Urinary bladder (tissue), 4 donors: ENCODE measurements around the gene PKP4. TPM values are rescaled to one million over a fixed set of nuclear protein-coding genes. Genes with fewer than 3 reads are reported as not detected.

Experiments used
- DNase-seq: peaks from one replicate; pipeline ENCODE4 v3.0.0-alpha.2; 2015; ENCODE audit errors: extremely low spot score
- H3K27ac ChIP-seq: one replicate; pipeline ENCODE4 v1.5.1; 2013; ENCODE audit warnings: low read depth, mild to moderate bottlenecking, moderate library complexity
- H3K36me3 ChIP-seq: one replicate; pipeline ENCODE4 v1.6.1; 2013; ENCODE audit warnings: mild to moderate bottlenecking, moderate library complexity; ENCODE audit not compliant: insufficient read depth
- H3K4me1 ChIP-seq: one replicate; pipeline ENCODE4 v1.6.1; 2013; ENCODE audit warnings: mild to moderate bottlenecking, moderate library complexity; ENCODE audit not compliant: insufficient read depth
- H3K4me3 ChIP-seq: one replicate; pipeline ENCODE4 v1.5.1; 2013; ENCODE audit warnings: low read depth, low read length
- WGBS: extraction: QIAGEN DNeasy Blood & Tissue Kit; methylation state at CpG from one replicate; pipeline ENCODE4 v1.1.7; 2013; 5-methylcytosine and 5-hydroxymethylcytosine counted together
- polyA plus RNA-seq: library from polyadenylated mRNA; stranded (reverse); fragments of 200-250 nt; gene quantifications from one replicate; pipeline ENCODE4 v1.2.3, GENCODE V29; 2013
- total RNA-seq: library from RNA; depleted of rRNA; stranded (reverse); fragments of >200 nt; gene quantifications from one replicate; pipeline ENCODE4 v1.2.3, GENCODE V29; 2014
- donor health status: healthy with polysubstance abuse.
- donor health status: healthy.

PKP4 gene
- total and polyA plus RNA-seq, 2 donors: 23.7 to 83.4 TPM

DNA sequence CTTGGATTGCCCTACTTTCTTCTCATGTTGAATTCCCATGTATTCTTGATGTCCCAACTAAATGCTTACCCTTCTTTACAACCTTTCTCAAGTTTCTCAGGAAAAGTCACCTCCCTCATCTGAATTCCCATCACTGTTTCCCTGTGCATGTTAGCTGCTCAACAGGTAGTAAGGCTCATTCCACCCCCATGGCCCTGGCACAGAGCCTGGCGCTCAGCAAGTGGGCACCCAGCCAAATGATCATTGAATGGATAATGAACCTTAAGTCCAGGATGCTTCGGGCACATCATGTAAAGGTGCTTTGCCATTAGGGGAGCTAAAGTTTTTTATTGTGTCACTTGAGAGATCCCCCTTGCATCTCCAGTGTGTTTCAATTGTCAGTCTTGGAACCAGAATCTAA lies 124.0 kb downstream of the PKP4 start:
- Histone ChIP-seq H3K4me1 (no peaks in the 10 kb centered on the region), H3K36me3 (no peaks in the 10 kb centered on the region), H3K4me3 (no peak overlapping the region), H3K27ac (no peak overlapping the region)
- no peak for DNase-seq
- WGBS: 86% methylated on average over 2 of the region's 2 CpGs

DNA sequence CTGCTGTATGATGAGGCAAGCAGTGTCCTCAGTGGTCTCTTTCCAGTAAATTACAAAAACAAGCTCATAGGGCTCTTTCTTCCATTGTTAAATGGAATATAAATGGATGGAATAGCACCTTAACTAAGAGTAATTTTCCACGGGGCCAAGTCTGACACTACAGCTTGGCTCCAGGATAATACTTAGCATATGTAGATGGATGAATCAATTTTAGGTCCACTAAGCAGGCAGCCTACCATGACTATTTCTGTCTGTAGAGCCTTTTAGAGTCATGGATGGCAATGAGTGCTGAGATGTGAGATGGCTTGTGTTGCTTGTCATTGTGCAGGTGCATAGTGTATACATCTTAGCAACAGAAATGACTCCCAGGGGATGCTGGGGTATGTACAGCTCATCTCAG lies 125.9 kb downstream of the PKP4 start:
- WGBS: 96% methylated on average over 1 of the region's 1 CpG
- Histone ChIP-seq H3K4me3 (no peak overlapping the region), H3K4me1 (no peaks in the 10 kb centered on the region), H3K36me3 (no peaks in the 10 kb centered on the region), H3K27ac (no peak overlapping the region)
- DNase-seq: no peak

DNA sequence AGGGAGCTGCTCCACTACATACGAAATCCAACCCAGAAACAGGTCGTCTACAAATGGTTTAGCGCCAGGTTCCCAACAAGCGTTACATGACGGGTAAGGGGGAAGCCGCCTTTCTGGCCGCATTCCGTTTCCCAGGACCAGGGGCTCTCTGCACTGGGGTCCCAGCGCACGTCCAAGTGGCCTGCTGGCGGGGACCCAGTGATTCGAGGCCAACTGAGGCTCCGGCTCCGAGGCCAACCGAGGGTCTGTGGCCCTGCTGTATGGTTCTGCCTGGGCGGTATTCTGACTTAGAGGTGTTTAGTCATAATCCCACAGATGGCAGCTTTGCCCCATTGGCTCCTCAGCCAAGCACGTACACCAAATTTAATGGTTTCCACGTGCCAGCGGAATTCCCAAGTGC lies 127.2 kb downstream of the PKP4 start:
- 97% methylated on average over 19 of the region's 19 CpGs for WGBS
- DNase-seq: no peak
- no peaks in the 10 kb centered on the region for H3K36me3 ChIP-seq

DNA sequence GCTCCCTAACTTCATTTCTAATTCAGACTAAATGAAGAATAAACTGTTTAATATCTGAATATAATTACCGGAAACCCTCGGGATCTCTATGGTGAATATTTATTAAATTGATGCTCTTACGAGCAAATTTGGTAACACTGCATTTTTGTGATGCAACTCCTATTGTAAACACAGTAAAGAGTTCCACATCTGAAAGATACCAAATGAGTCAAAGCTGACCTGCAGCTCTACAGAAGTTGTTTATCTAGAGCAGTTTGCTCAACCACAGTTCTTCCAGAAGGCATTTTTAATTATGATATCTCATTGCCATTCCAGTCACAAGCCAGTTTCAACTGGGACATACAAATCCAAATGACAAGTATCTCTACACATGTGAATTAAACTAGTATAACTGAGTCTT lies 129.7 kb downstream of the PKP4 start:
- Histone ChIP-seq H3K27ac (no peak overlapping the region), H3K4me3 (no peak overlapping the region), H3K36me3 (no peaks in the 10 kb centered on the region), H3K4me1 (no peaks in the 10 kb centered on the region)
- 54% methylated on average over 3 of the region's 3 CpGs for WGBS
- DNase-seq: no peak

More for the DNA sequence above, 127.2 kb downstream of the PKP4 start:
- H3K4me3 ChIP-seq: no peak overlapping the region
- no peaks in the 10 kb centered on the region for H3K4me1 ChIP-seq
- no peak overlapping the region for H3K27ac ChIP-seq

DNA sequence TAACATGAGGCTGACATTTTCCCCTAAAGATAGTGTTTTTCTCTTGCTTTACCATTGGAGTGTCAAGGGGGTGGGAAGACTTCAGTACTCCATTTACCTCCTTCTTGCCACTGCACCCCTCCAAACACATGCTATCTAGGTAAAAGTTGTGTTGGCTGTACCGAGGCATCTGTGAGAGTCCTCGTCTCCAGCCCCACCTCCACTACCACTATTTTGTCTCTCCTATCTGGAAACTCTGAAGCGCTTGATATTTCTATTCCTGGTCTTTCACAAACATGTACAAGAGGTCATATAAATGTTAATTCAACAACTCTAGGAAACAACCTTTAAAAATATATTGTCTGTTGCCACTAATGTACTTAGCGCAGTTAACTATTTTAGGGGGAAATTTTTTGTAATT lies 132.6 kb downstream of the PKP4 start:
- WGBS: 92% methylated on average over 4 of the region's 4 CpGs
- DNase-seq: no peak
- no peak overlapping the region for H3K27ac ChIP-seq
- no peaks in the 10 kb centered on the region for H3K4me1 ChIP-seq
- no peak overlapping the region for H3K4me3 ChIP-seq
- no peaks in the 10 kb centered on the region for H3K36me3 ChIP-seq

DNA sequence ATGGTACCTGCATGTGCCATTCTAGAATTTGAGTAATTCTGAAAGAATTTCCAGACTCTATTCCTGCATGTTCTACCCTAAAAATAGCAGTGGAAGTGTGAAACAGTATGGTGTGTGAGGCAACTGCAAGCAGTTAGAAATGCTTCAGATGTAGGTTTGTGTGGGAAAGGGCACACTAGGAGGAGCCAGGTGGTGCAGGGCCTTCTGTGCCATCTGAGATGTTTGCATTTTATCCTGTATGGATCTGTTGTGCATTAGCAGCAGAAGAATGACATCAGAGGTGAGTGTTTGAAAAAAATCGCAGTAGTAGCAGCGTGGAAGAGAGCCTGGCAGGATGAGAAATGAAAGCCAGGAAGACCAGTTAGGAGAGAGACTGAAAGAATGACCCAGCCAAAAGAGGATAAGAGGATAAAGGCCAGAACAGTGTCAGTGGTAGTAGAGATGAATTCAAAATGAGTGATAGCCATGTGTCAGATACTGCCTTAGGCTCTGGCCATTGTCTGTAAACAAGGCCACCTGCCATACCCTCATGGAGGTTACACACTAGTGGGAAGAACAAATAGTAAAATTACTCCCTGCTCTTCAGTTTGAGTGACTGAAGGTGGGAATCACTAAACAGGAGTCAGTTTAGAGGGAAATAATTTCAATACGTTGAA lies 142.2 kb downstream of the PKP4 start:
- Histone ChIP-seq H3K4me3 (no peak overlapping the region), H3K27ac (no peak overlapping the region), H3K36me3 (peaks cover 2% of the 10 kb centered on the region), H3K4me1 (no peaks in the 10 kb centered on the region)
- DNase-seq: no peak
- 80% methylated on average over 3 of the region's 3 CpGs for WGBS

DNA sequence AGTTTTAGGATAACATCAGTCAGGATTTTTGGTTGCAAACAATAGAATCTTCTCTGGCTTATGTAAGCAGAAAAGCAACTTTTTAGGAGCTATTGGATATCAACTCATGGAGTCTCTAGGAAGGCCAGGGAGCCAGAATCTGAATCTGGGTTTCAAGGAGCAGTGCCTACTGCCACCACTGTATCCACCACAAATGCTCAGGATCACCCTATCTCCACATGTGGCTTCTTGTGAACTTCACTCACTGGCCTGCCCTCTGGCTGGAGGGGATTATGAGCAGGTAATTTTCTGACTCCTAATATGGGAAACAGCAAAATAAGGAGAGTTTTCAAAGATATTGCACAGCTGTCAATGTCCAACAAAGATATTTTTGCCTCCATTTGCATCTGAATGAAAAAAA lies 142.9 kb downstream of the PKP4 start:
- H3K27ac ChIP-seq: no peak overlapping the region
- no peaks in the 10 kb centered on the region for H3K4me1 ChIP-seq
- peaks cover 2% of the 10 kb centered on the region for H3K36me3 ChIP-seq
- no peak overlapping the region for H3K4me3 ChIP-seq
- DNase-seq: no peak

DNA sequence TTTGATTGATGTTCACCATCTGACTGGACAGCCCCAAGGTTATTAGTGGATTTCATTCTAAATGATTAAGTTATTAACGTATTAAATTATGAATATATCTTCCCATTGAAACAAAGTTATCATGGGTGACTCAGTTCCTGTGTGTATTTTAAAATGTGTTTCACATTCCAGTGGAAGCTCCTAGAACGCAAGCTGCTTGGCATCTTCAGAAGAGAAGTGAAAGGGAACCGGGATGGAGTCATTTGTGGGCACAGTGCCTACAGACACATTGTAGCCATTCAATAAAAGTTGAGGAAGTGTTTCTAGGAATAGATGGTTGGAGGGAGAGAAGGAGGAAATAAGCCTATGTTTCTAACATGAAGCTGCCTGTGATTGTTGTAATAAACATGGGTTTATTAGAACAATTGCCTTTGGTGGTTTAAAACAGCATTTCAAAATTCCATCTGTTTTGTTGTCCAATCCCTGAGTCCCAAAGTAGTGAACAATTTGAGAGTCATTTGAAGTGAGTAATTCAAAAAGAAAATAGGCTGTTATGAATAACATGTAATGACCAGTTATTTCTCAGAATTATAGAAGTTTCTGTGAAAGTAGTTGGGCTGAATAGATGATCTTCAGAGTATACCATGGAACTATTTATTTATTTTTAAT lies 143.5 kb downstream of the PKP4 start:
- H3K4me3 ChIP-seq: no peak overlapping the region
- no peaks in the 10 kb centered on the region for H3K4me1 ChIP-seq
- no peak overlapping the region for H3K27ac ChIP-seq
- H3K36me3 ChIP-seq: peaks cover 2% of the 10 kb centered on the region
- no peak for DNase-seq
- WGBS: 12% methylated on average over 3 of the region's 3 CpGs

DNA sequence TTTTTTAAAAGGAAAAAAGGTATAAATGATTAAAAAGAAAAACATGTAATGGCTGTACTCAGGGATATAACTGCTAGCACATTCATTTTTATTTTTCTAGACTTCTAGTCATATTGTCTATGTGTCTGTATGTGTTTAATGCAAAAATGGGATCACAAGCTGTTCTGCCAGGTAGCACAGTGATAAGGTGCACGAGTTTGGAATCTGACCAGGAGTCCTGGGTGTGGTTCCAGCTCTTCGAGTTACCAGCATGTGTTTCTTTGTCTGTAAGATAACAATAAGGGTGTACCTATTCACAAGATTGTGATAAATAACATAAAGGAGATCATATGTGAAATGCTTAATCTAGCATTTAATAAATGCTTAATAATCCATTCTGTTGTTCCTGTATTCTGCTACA lies 145.3 kb downstream of the PKP4 start:
- Histone ChIP-seq H3K4me1 (no peaks in the 10 kb centered on the region), H3K27ac (no peak overlapping the region), H3K36me3 (peaks cover 2% of the 10 kb centered on the region), H3K4me3 (no peak overlapping the region)
- WGBS: 68% methylated on average over 2 of the region's 2 CpGs
- no peak for DNase-seq

DNA sequence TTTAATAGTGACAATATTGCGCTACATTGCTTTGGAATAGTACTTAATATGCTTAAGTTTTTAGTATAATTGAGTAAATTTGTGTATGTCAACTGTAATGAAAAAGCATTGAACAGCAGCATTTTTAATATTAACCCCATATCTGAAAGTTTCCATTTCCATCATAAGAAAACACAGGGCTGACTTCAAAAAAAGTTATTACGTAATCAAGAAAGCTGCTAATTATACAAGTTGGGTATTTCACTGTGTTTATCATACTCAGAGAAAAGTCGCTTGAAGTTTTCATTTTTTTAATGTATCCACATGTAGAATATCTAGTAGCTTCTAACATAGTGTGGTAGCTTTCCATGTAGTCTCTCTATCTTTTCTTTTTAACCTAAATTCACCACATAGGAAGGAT lies 146.5 kb downstream of the PKP4 start:
- 97% methylated on average over 3 of the region's 3 CpGs for WGBS
- DNase-seq: no peak
- no peak overlapping the region for H3K27ac ChIP-seq
- peaks cover 2% of the 10 kb centered on the region for H3K36me3 ChIP-seq
- no peaks in the 10 kb centered on the region for H3K4me1 ChIP-seq
- H3K4me3 ChIP-seq: no peak overlapping the region

DNA sequence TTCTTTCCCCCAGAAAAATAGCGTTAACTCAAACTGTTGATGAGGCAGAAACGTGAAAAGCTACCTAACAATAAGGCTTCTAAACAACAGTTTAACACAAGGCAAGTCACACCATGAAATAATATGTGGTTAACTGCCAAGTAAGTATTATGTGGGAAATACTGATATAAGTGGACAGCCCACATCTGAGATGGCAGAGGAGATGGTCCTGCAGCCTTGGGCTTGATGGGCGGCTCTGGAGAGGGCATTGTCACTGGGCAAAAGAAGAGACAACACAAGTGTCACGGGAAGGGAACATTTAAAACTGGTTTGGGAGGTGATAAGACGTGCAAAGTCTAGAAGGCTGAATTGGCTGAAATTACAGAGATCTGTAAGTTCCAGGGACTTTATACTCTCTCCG lies 147.2 kb downstream of the PKP4 start:
- no peak overlapping the region for H3K27ac ChIP-seq
- no peak for DNase-seq
- no peaks in the 10 kb centered on the region for H3K4me1 ChIP-seq
- H3K36me3 ChIP-seq: peaks cover 2% of the 10 kb centered on the region
- no peak overlapping the region for H3K4me3 ChIP-seq
- WGBS: 93% methylated on average over 6 of the region's 6 CpGs

DNA sequence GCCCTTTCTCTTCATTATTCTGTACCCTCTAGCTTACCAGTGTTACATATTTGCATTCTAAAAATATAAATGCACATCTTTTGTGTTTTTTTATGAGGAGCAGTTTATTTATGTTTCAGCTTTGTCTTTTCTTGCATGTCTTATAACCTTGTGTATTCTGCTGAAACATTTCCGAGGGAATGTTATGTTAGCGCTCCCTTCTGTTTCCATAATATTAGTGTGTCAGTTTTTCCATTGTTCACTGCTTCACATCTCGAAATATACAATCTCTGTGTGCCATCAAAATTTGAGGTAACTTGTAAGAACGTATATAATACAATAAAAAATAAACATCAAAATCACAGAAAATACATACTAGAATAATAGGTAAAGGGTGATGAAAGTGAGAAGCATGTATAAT lies 153.3 kb downstream of the PKP4 start:
- H3K4me1 ChIP-seq: no peaks in the 10 kb centered on the region
- H3K36me3 ChIP-seq: no peaks in the 10 kb centered on the region
- no peak for DNase-seq
- no peak overlapping the region for H3K27ac ChIP-seq
- H3K4me3 ChIP-seq: no peak overlapping the region
- whole genome bisulfite sequencing: 64% methylated on average over 4 of the region's 4 CpGs

DNA sequence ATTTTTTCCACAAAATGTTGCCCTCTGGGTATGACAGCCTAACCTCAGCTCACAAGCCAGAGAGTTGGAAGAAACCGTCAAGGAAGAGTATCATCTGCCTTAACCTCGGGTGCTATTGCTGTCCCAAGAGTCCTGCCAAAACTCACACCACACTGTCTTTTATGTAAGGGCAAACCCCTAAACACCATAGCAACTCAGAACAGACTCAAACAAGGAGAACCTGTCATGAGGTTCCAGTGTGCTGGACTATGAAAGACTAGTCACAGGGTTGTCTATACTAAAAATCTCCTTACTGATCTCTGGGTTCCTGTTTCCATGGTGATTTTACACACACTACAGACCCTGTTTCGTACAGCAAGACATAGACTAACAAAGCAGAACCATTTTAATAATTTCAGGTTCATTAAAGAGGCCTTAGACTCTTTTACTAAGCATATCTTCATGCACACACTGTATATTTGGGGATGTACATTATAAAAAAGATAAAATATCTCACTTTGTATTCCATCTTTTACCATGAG lies 159.8 kb downstream of the PKP4 start:
- Histone ChIP-seq H3K4me3 (no peak overlapping the region), H3K4me1 (no peaks in the 10 kb centered on the region), H3K36me3 (peaks cover 1% of the 10 kb centered on the region), H3K27ac (no peak overlapping the region)
- no peak for DNase-seq
- 85% methylated on average over 3 of the region's 3 CpGs for WGBS

DNA sequence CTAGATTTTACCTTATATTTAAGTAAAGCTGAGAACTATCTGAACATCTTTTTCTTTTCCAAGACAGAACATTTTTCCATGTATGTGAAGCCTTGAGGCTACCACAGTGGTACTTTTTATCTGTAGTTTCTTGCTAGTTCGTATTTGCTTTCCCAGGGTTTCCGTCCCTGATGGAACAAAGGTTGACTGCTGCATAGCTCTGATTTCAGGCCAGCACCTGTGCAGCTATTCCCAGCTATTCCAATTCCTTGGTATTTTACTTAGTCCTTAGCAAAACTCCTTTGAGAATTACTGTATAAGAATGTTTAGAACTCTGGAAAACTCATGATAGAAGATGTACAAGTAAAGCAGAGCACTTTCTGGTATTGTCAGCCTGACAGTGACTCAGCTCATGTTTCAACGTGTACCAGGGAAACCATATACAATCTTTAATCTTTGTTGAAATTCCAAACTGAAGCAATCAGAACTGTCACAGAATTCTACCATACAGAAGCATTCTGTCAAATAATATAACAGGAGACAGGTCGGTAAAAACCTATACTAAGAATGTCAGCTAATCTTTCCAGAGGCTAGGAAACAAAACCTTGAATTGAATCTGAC lies 162.2 kb downstream of the PKP4 start:
- WGBS: 80% methylated on average over 4 of the region's 4 CpGs
- Histone ChIP-seq H3K4me3 (no peak overlapping the region), H3K4me1 (no peaks in the 10 kb centered on the region), H3K36me3 (peaks cover 3% of the 10 kb centered on the region), H3K27ac (no peak overlapping the region)
- DNase-seq: no peak
